ENCODE data around the gene ART4.

Gene ART4

DNA sequence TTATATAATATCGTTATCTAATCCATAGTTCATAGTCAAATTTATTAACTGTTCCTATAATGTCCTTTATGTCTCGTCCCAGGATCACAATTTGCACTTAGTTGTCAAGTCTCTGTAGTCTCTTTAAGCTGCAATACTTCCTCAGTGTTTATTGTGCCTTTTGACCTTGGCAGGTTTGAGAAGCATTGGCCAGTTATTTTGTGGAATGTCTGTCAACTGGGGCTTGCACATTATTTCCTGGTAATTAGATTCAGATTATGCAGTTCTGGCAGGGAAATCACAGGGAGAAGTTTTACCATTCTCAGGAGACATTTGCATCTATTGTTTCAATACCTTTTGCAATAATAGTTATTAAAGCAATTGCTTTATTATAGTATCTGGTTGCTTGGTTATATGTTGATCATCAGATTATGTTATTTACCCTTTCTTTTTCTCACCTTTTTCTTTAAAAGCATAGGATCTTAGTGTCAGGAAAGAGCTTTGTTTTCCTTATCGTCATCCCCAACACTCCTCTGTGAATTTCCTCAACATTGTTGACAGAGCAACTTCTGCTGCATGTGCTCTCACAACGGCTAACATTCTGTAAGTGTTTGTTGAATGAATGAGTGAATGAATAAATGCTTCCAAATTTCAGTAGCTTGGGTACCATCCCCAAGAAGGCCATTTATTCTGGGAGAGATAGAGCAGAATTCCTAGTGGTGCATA is 3.7 kb upstream of the ART4 start:
- no peak for DNase-seq
- Histone ChIP-seq H4K8ac (ENCODE audit: low read depth, low read length) (no peak overlapping the region), H3K9ac (ENCODE audit: low read length) (no peak overlapping the region), H4K5ac (ENCODE audit: low read length) (no peak overlapping the region), H3K79me2 (ENCODE audit: control insufficient read depth, insufficient read depth, low read length) (no peaks in the 10 kb centered on the region), H3K4me3 (ENCODE audit: low read length) (no peak overlapping the region), H3K36me3 (ENCODE audit: control insufficient read depth, insufficient read depth, low read length) (no peaks in the 10 kb centered on the region), H3K79me1 (ENCODE audit: low read length) (no peaks in the 10 kb centered on the region), H3K23ac (ENCODE audit: low read length) (no peak overlapping the region), H2BK120ac (ENCODE audit: low read depth, low read length) (no peak overlapping the region), H3K18ac (ENCODE audit: low read length) (no peak overlapping the region), H3K27me3 (ENCODE audit: insufficient read depth, low read length, poor library complexity) (no peaks in the 10 kb centered on the region), H2BK15ac (replicated peaks; ENCODE audit: low read depth) (no peak overlapping the region), H3K56ac (ENCODE audit: low read length) (no peak overlapping the region), H2BK5ac (ENCODE audit: low read length) (no peak overlapping the region), H3K4ac (ENCODE audit: low read depth, low read length) (no peak overlapping the region), H3K4me1 (ENCODE audit: control insufficient read depth, low read depth, low read length) (no peaks in the 10 kb centered on the region), H2AK5ac (ENCODE audit: low read length) (no peak overlapping the region), H3K4me2 (ENCODE audit: low read length) (no peak overlapping the region), H3K27ac (ENCODE audit: low read depth, low read length) (no peak overlapping the region)
- WGBS (ENCODE audit: extremely low coverage, insufficient coverage, low lambda C conversion rate) = 100% methylated on average over 1 of the region's 4 CpGs

DNA sequence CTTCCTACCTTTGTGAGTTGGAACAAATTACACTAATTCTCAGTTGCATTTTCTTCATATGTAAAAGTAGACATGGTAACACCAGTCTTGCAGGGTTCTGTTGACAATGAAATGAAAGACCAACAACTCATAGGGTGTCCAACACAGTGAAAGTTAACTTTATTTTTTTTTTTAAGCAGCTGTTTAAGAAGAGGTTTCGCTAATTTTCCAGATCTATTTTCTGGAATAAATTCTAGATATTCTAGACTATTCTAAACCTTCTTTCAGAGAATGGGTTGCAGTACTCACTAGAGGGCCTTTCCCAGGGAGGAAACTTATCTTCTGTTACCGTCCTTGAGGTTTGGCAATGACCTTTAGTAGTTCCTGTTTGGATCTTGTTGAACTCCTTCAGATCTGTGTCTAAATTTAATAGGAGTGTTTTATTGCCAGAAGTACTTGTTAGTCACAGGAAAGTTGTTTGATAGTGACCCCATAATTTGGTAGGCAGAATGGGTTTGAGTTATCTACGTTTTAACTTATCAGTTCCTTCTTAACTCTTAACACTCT is 2.8 kb upstream of the ART4 start:
- no peak overlapping the region for H2BK5ac ChIP-seq (ENCODE audit: low read length)
- no CpG with 5 or more reads among the region's 3 CpGs for WGBS (ENCODE audit: extremely low coverage, insufficient coverage, low lambda C conversion rate)
- H3K79me1 ChIP-seq (ENCODE audit: low read length) = no peaks in the 10 kb centered on the region
- H3K18ac ChIP-seq (ENCODE audit: low read length) = no peak overlapping the region
- no peak overlapping the region for H3K4me3 ChIP-seq (ENCODE audit: low read length)
- H3K27me3 ChIP-seq (ENCODE audit: insufficient read depth, low read length, poor library complexity) = no peaks in the 10 kb centered on the region
- no peak overlapping the region for H2BK15ac ChIP-seq (replicated peaks; ENCODE audit: low read depth)
- no peak overlapping the region for H3K27ac ChIP-seq (ENCODE audit: low read depth, low read length)
- H2BK120ac ChIP-seq (ENCODE audit: low read depth, low read length) = no peak overlapping the region
- no peak overlapping the region for H3K9ac ChIP-seq (ENCODE audit: low read length)
- no peak overlapping the region for H3K23ac ChIP-seq (ENCODE audit: low read length)
- no peak overlapping the region for H3K4ac ChIP-seq (ENCODE audit: low read depth, low read length)
- no peaks in the 10 kb centered on the region for H3K36me3 ChIP-seq (ENCODE audit: control insufficient read depth, insufficient read depth, low read length)
- H4K5ac ChIP-seq (ENCODE audit: low read length) = no peak overlapping the region
- H3K56ac ChIP-seq (ENCODE audit: low read length) = no peak overlapping the region
- H2AK5ac ChIP-seq (ENCODE audit: low read length) = no peak overlapping the region
- no peak for DNase-seq
- no peaks in the 10 kb centered on the region for H3K79me2 ChIP-seq (ENCODE audit: control insufficient read depth, insufficient read depth, low read length)
- H3K4me2 ChIP-seq (ENCODE audit: low read length) = no peak overlapping the region
- no peak overlapping the region for H4K8ac ChIP-seq (ENCODE audit: low read depth, low read length)
- no peaks in the 10 kb centered on the region for H3K4me1 ChIP-seq (ENCODE audit: control insufficient read depth, low read depth, low read length)

DNA sequence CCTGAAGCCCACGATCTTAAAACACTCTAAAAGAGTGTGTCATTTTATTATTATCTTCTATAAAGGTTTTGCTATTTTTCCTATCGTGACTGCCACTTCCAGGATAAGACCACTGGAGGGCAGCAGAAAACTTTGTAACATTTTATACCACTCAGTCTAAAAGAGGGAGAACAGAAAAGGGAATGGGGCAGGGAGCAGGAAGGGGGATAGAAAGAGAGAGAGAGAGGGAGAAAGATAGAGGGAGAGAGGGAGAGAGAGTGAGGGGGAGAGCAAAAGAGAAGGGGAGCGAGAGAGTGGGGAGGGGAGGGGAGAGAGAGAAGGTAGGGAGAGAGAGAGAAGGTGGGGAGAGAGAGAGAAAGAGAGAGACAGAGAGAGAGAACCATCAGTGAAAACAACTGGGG is 2.0 kb upstream of the ART4 start:
- Histone ChIP-seq H2BK5ac (ENCODE audit: low read length) (no peak overlapping the region), H3K36me3 (ENCODE audit: control insufficient read depth, insufficient read depth, low read length) (no peaks in the 10 kb centered on the region), H4K5ac (ENCODE audit: low read length) (no peak overlapping the region), H3K18ac (ENCODE audit: low read length) (no peak overlapping the region), H3K4ac (ENCODE audit: low read depth, low read length) (no peak overlapping the region), H3K27ac (ENCODE audit: low read depth, low read length) (no peak overlapping the region), H3K4me2 (ENCODE audit: low read length) (no peak overlapping the region), H3K56ac (ENCODE audit: low read length) (no peak overlapping the region), H2BK15ac (replicated peaks; ENCODE audit: low read depth) (no peak overlapping the region), H4K8ac (ENCODE audit: low read depth, low read length) (no peak overlapping the region), H3K79me1 (ENCODE audit: low read length) (no peaks in the 10 kb centered on the region), H2AK5ac (ENCODE audit: low read length) (no peak overlapping the region), H3K4me1 (ENCODE audit: control insufficient read depth, low read depth, low read length) (no peaks in the 10 kb centered on the region), H3K79me2 (ENCODE audit: control insufficient read depth, insufficient read depth, low read length) (no peaks in the 10 kb centered on the region), H3K27me3 (ENCODE audit: insufficient read depth, low read length, poor library complexity) (no peaks in the 10 kb centered on the region), H3K9ac (ENCODE audit: low read length) (no peak overlapping the region), H3K4me3 (ENCODE audit: low read length) (no peak overlapping the region), H3K23ac (ENCODE audit: low read length) (no peak overlapping the region), H2BK120ac (ENCODE audit: low read depth, low read length) (peak overlapping the region; percentile 21)
- peak; percentile 76 for DNase-seq
- WGBS (ENCODE audit: extremely low coverage, insufficient coverage, low lambda C conversion rate) = no CpG with 5 or more reads among the region's 3 CpGs

DNA sequence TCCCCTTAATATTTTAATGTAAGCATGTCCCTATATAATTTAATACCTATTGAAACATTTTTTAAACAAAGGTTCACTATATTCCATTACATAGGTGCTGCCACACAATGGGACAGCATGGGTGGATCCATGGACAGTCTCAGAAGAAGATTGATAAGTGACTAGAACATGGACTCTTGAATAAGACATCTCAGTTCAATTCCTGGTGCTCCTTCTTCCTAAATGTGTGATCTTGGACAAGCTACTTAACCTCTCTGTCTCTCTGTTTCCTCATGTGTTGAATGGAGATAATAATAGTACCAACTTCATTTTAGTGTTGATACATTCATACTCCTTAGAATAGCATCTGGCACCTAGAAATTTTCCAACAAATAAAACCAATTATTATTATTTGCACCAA is 1.1 kb upstream of the ART4 start:
- Histone ChIP-seq H2BK15ac (replicated peaks; ENCODE audit: low read depth) (no peak overlapping the region), H3K27me3 (ENCODE audit: insufficient read depth, low read length, poor library complexity) (no peaks in the 10 kb centered on the region), H2BK5ac (ENCODE audit: low read length) (no peak overlapping the region), H3K4ac (ENCODE audit: low read depth, low read length) (no peak overlapping the region), H3K4me3 (ENCODE audit: low read length) (no peak overlapping the region), H3K56ac (ENCODE audit: low read length) (no peak overlapping the region), H3K79me2 (ENCODE audit: control insufficient read depth, insufficient read depth, low read length) (no peaks in the 10 kb centered on the region), H3K4me2 (ENCODE audit: low read length) (no peak overlapping the region), H4K8ac (ENCODE audit: low read depth, low read length) (no peak overlapping the region), H3K36me3 (ENCODE audit: control insufficient read depth, insufficient read depth, low read length) (no peaks in the 10 kb centered on the region), H3K18ac (ENCODE audit: low read length) (no peak overlapping the region), H2BK120ac (ENCODE audit: low read depth, low read length) (no peak overlapping the region), H4K5ac (ENCODE audit: low read length) (no peak overlapping the region), H3K27ac (ENCODE audit: low read depth, low read length) (no peak overlapping the region), H3K79me1 (ENCODE audit: low read length) (no peaks in the 10 kb centered on the region), H3K4me1 (ENCODE audit: control insufficient read depth, low read depth, low read length) (no peaks in the 10 kb centered on the region), H3K23ac (ENCODE audit: low read length) (no peak overlapping the region), H2AK5ac (ENCODE audit: low read length) (no peak overlapping the region), H3K9ac (ENCODE audit: low read length) (no peak overlapping the region)
- DNase-seq = no peak

DNA sequence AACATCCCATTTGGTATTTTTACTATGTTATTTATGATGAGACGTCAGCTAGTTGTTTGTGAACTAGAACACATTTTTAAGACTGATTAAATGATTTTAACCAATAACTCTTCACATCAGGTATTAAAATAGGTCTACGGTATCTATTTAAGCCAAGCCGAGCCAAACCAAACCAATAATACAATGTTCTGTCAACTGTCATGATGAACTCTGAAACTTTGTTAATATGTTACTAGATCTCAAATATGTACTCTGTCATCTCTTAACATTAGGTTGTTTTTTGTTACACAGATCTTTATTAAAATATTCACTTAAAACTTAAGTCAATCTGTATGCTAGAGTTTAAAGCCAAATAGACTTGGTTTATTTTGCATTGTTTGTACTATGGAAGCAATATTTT is 1.0 kb downstream of the ART4 start:
- Histone ChIP-seq H3K27ac (ENCODE audit: low read depth, low read length) (no peak overlapping the region), H2BK15ac (replicated peaks; ENCODE audit: low read depth) (no peak overlapping the region), H3K56ac (ENCODE audit: low read length) (no peak overlapping the region), H3K18ac (ENCODE audit: low read length) (no peak overlapping the region), H2BK120ac (ENCODE audit: low read depth, low read length) (no peak overlapping the region), H3K79me1 (ENCODE audit: low read length) (no peaks in the 10 kb centered on the region), H3K4me2 (ENCODE audit: low read length) (no peak overlapping the region), H4K8ac (ENCODE audit: low read depth, low read length) (no peak overlapping the region), H2BK5ac (ENCODE audit: low read length) (no peak overlapping the region), H3K27me3 (ENCODE audit: insufficient read depth, low read length, poor library complexity) (no peaks in the 10 kb centered on the region), H2AK5ac (ENCODE audit: low read length) (no peak overlapping the region), H3K4me1 (ENCODE audit: control insufficient read depth, low read depth, low read length) (no peaks in the 10 kb centered on the region), H3K36me3 (ENCODE audit: control insufficient read depth, insufficient read depth, low read length) (no peaks in the 10 kb centered on the region), H4K5ac (ENCODE audit: low read length) (no peak overlapping the region), H3K9ac (ENCODE audit: low read length) (no peak overlapping the region), H3K4me3 (ENCODE audit: low read length) (no peak overlapping the region), H3K23ac (ENCODE audit: low read length) (no peak overlapping the region), H3K79me2 (ENCODE audit: control insufficient read depth, insufficient read depth, low read length) (no peaks in the 10 kb centered on the region), H3K4ac (ENCODE audit: low read depth, low read length) (no peak overlapping the region)
- no peak for DNase-seq
- WGBS (ENCODE audit: extremely low coverage, insufficient coverage, low lambda C conversion rate) = no CpG with 5 or more reads among the region's 3 CpGs

DNA sequence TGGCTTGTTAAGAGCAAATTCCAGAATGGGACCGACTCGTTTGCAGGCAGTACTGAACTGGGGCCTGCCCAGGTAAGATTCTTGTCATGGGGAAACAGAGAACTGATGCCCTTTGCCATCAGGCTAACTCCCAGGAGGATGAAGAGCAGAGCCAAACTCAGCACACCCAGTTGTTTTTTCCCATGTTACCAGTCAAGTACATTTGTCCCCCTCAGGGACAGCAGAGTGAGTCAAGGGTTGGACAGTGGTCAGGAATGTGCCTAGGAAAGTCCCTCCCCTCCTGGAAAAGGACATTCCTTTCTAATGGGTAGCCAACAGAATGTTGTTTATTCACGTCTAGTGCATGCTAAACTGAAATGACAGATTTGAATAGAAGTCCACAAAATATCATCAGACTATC is 1.6 kb downstream of the ART4 start:
- no peak overlapping the region for H3K18ac ChIP-seq (ENCODE audit: low read length)
- H3K9ac ChIP-seq (ENCODE audit: low read length) = no peak overlapping the region
- H2BK120ac ChIP-seq (ENCODE audit: low read depth, low read length) = no peak overlapping the region
- H2BK5ac ChIP-seq (ENCODE audit: low read length) = no peak overlapping the region
- H3K4ac ChIP-seq (ENCODE audit: low read depth, low read length) = no peak overlapping the region
- H3K4me3 ChIP-seq (ENCODE audit: low read length) = no peak overlapping the region
- no peaks in the 10 kb centered on the region for H3K36me3 ChIP-seq (ENCODE audit: control insufficient read depth, insufficient read depth, low read length)
- H2AK5ac ChIP-seq (ENCODE audit: low read length) = no peak overlapping the region
- H3K23ac ChIP-seq (ENCODE audit: low read length) = no peak overlapping the region
- H3K4me1 ChIP-seq (ENCODE audit: control insufficient read depth, low read depth, low read length) = no peaks in the 10 kb centered on the region
- H4K8ac ChIP-seq (ENCODE audit: low read depth, low read length) = no peak overlapping the region
- H3K79me2 ChIP-seq (ENCODE audit: control insufficient read depth, insufficient read depth, low read length) = no peaks in the 10 kb centered on the region
- no peak overlapping the region for H3K27ac ChIP-seq (ENCODE audit: low read depth, low read length)
- H3K56ac ChIP-seq (ENCODE audit: low read length) = no peak overlapping the region
- H4K5ac ChIP-seq (ENCODE audit: low read length) = no peak overlapping the region
- H3K4me2 ChIP-seq (ENCODE audit: low read length) = no peak overlapping the region
- peak; percentile 64 for DNase-seq
- WGBS (ENCODE audit: extremely low coverage, insufficient coverage, low lambda C conversion rate) = no CpG with 5 or more reads among the region's 3 CpGs
- no peaks in the 10 kb centered on the region for H3K79me1 ChIP-seq (ENCODE audit: low read length)
- H3K27me3 ChIP-seq (ENCODE audit: insufficient read depth, low read length, poor library complexity) = no peaks in the 10 kb centered on the region
- no peak overlapping the region for H2BK15ac ChIP-seq (replicated peaks; ENCODE audit: low read depth)
